Activated CD8-positive, alpha-beta memory T cell treated with anti-CD3 and anti-CD28 coated beads, Interleukin-2, amount 10 ng/mL, durations not matched to agents 7 days and 5 days (primary cell): ENCODE measurements around the gene SEMA3E. TPM values are rescaled to one million over a fixed set of nuclear protein-coding genes. Genes with fewer than 3 reads are reported as not detected.
"Not testable (repeated sequence)": the region's sequence is repeated elsewhere in the genome, so short reads cannot be mapped to it uniquely, and the experiment has no call there.

Experiments
- ATAC-seq: fragments of 150-1000 bp; cut with Tn5 transposase; one replicate; pipeline ENCODE4 v1.10.0; 2021; ENCODE audit warnings: moderate library complexity
- CTCF ChIA-PET: fragments of 350-600 bp; sonication (Branson Sonifier 250); formaldehyde crosslinking; loops from one replicate; lab custom pipeline; 2021; ENCODE audit warnings: antibody characterized with exemption; lab: Charles Lee
- DNase-seq: peaks from one replicate; pipeline ENCODE4 v3.0.0-alpha.2; 2020
- H3K27ac Mint-ChIP-seq: one replicate; pipeline ENCODE4 v1.8.0; 2021; ENCODE audit warnings: mild to moderate bottlenecking, mixed read lengths
- H3K27me3 Mint-ChIP-seq: one replicate; pipeline ENCODE4 v1.8.0; 2021; ENCODE audit warnings: mixed read lengths
- H3K36me3 Mint-ChIP-seq: one replicate; pipeline ENCODE4 v1.8.0; 2021; ENCODE audit warnings: mild to moderate bottlenecking, mixed read lengths
- H3K4me1 Mint-ChIP-seq: one replicate; pipeline ENCODE4 v1.8.0; 2021; ENCODE audit warnings: mixed read lengths
- H3K4me3 Mint-ChIP-seq: one replicate; pipeline ENCODE4 v1.8.0; 2021; ENCODE audit warnings: mild to moderate bottlenecking, moderate library complexity, mixed read lengths
- H3K9me3 Mint-ChIP-seq: one replicate; pipeline ENCODE4 v1.8.0; 2022; ENCODE audit warnings: low read depth, mixed read lengths
- total RNA-seq, 2 experiments: library from RNA; stranded (reverse); gene quantifications; one replicate each; pipeline ENCODE4 v1.2.3, GENCODE V29; 2021

Gene SEMA3E
- total RNA-seq, 2 experiments from 2014 or later, result not detected

DNA sequence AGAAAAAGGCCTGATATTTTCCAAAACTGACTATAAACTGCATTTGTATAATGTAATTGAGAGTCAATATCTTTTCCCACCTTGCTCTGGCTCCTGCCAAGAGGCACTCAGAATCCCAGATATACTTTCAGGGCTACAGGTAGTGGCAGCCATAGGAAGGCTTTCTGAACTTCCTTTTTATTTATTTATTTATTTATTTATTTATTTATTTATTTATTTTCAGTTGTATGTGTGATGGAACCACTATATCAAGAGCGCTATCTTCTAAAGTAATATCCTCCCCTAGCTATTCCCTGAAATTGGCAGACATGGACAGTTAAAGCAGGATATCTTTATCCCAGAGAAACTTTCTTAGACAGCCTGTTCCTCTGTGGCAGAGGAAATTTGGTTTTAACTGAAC is 86.7 kb downstream of the SEMA3E start:
- DNase-seq, result no peak
- H3K4me3 Mint-ChIP-seq, result no peak overlapping the region
- no peaks in the 10 kb centered on the region for H3K4me1 Mint-ChIP-seq
- no peak for ATAC-seq
- CTCF ChIA-PET, result no interaction called here
- H3K27me3 Mint-ChIP-seq, result no peaks in the 10 kb centered on the region
- H3K36me3 Mint-ChIP-seq, result no peaks in the 10 kb centered on the region
- H3K27ac Mint-ChIP-seq, result no peak overlapping the region
- H3K9me3 Mint-ChIP-seq, result peaks cover 5% of the 10 kb centered on the region

- Mint-ChIP-seq H3K9me3 (peaks cover 2% of the 10 kb centered on the region), H3K4me1 (no peaks in the 10 kb centered on the region), H3K27me3 (no peaks in the 10 kb centered on the region), H3K36me3 (no peaks in the 10 kb centered on the region), H3K4me3 (no peak overlapping the region), H3K27ac (no peak overlapping the region)
- ATAC-seq (no peak), DNase-seq (no peak)
- CTCF ChIA-PET, result no interaction called here
Observed at GRCh38 chr7:83559887-83560286, 89.1 kb downstream of the SEMA3E start.

GRCh38 chr7:83552556-83552955 is 96.4 kb downstream of the SEMA3E start:
- CTCF ChIA-PET, H3K27ac Mint-ChIP-seq, H3K4me3 Mint-ChIP-seq, H3K4me1 Mint-ChIP-seq, H3K36me3 Mint-ChIP-seq, DNase-seq, ATAC-seq, H3K27me3 Mint-ChIP-seq, H3K9me3 Mint-ChIP-seq: not testable (repeated sequence)

DNA sequence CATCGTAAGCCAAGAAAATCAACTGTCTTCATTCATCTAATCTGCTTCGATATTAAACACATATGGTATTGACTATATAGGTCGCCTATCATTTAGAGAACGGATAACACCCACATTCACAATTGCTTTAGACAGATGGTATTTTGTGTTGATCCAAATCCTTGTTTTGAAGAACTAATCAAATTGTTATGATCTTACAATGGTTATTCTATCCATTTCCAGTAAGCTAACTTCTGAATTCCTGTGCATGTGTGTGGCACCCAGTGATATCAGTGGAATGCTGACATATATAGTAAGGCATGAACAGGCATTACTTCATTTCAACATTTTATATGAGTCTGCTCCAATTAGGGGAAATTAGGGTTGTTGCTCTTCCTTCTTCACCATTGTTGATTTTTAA is 98.8 kb downstream of the SEMA3E start:
- H3K27ac Mint-ChIP-seq, result no peak overlapping the region
- H3K4me3 Mint-ChIP-seq, result no peak overlapping the region
- CTCF ChIA-PET, result no interaction called here
- no peak for DNase-seq
- H3K36me3 Mint-ChIP-seq, result no peaks in the 10 kb centered on the region
- H3K4me1 Mint-ChIP-seq, result no peaks in the 10 kb centered on the region
- peaks cover 6% of the 10 kb centered on the region for H3K9me3 Mint-ChIP-seq
- no peaks in the 10 kb centered on the region for H3K27me3 Mint-ChIP-seq
- no peak for ATAC-seq

DNA sequence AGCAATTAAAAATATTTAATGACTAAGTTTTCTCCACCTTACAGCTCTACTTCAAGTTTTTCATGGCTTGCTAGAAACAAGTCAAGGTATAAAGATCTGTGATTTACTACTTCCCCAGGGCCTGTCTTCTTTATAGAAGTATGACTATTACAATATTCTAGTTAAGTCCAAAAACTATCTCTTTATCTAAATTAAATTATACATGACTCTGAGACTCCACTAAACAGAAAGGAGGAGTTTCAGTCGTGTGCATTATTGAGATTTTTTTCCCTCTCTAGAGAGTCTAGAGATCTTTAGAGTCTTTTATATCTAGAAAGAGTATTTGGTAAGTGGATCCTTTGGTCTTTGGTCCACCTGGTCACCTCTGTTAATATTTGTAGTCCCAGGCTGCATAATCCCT is 100.7 kb downstream of the SEMA3E start:
- H3K4me3 Mint-ChIP-seq, result no peak overlapping the region
- no peaks in the 10 kb centered on the region for H3K27me3 Mint-ChIP-seq
- CTCF ChIA-PET, result no interaction called here
- peaks cover 2% of the 10 kb centered on the region for H3K9me3 Mint-ChIP-seq
- no peaks in the 10 kb centered on the region for H3K4me1 Mint-ChIP-seq
- DNase-seq (no peak), ATAC-seq (no peak)
- no peak overlapping the region for H3K27ac Mint-ChIP-seq
- H3K36me3 Mint-ChIP-seq, result no peaks in the 10 kb centered on the region

GRCh38 chr7:83547526-83547925 is 101.4 kb downstream of the SEMA3E start:
- Mint-ChIP-seq H3K36me3 (no peaks in the 10 kb centered on the region), H3K9me3 (no peaks in the 10 kb centered on the region), H3K4me1 (no peaks in the 10 kb centered on the region), H3K27me3 (no peaks in the 10 kb centered on the region), H3K27ac (no peak overlapping the region), H3K4me3 (no peak overlapping the region)
- CTCF ChIA-PET, result no interaction called here
- DNase-seq (no peak), ATAC-seq (no peak)

GRCh38 chr7:83546586-83546985 is 102.4 kb downstream of the SEMA3E start:
- Mint-ChIP-seq H3K4me1 (no peaks in the 10 kb centered on the region), H3K9me3 (peaks cover 2% of the 10 kb centered on the region), H3K36me3 (no peaks in the 10 kb centered on the region), H3K4me3 (no peak overlapping the region), H3K27ac (no peak overlapping the region), H3K27me3 (no peaks in the 10 kb centered on the region)
- CTCF ChIA-PET, result no interaction called here
- ATAC-seq, result no peak
- DNase-seq, result no peak

DNA sequence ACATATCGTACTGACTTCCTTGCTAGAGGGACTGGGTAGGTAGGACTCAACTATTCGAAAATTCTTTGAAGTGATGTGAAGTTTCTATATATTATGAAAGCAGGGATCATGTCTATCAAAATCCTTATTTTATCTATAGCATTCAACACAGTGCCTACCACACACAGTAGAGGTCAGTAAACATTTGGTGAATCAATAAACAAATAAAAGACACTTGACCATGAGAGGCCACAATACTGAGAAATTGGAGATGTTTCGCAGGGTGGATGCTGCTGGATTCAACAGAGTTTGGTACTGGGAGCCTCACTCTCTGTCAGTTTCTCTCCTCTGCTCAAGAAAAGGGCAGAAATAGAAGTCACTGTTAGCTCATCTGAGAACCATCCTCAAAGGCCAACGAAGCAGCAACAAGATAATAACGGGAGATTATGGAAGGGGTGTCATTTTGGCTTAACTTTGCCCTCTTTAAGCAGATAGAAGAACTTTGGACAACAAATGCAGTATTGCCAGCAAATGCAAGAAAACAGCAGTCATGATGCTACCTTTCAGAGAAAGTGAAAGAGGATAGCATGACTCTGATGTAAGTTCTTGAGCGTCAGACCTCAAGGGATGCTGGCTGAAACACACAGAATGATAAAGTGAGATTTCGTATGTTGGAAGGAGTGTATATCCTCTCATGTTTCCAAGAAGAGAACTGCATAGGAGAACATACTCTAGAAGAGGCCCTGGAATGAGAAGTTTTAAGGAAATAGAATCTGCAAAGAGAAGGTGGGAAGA is 107.6 kb downstream of the SEMA3E start:
- Mint-ChIP-seq H3K4me1 (no peaks in the 10 kb centered on the region), H3K27ac (no peak overlapping the region)
- ATAC-seq, result no peak

DNA sequence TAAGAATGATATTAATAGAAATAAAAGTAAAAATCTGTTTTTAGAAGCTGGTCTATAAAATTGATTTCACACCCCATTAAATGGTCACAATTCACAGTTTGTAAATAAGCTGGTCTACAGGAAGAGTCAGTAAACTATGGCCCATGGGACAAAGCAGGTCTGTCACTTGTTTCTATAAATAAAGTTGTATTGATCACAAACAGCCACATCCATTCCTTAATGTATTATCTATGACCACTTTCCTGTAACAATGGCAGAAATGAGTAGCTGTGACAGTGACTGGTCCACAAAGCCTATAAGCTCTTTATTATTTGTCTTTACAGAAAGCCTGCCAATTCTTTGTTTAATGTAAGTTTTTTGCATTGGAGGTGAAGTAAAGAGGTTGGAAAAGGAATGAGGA is 114.5 kb downstream of the SEMA3E start:
- CTCF ChIA-PET, result no interaction called here

More for the DNA sequence above, 107.6 kb downstream of the SEMA3E start:
- CTCF ChIA-PET, result no interaction called here
- peaks cover 11% of the 10 kb centered on the region for H3K9me3 Mint-ChIP-seq
- no peak for DNase-seq
- no peaks in the 10 kb centered on the region for H3K27me3 Mint-ChIP-seq
- H3K4me3 Mint-ChIP-seq, result no peak overlapping the region
- no peaks in the 10 kb centered on the region for H3K36me3 Mint-ChIP-seq

GRCh38 chr7:83532219-83532618 is 116.7 kb downstream of the SEMA3E start:
- CTCF ChIA-PET, result no interaction called here
- Mint-ChIP-seq H3K4me1 (no peaks in the 10 kb centered on the region), H3K9me3 (peaks cover 2% of the 10 kb centered on the region), H3K4me3 (no peak overlapping the region), H3K27me3 (no peaks in the 10 kb centered on the region), H3K27ac (no peak overlapping the region), H3K36me3 (no peaks in the 10 kb centered on the region)
- no peak for DNase-seq
- no peak for ATAC-seq

More for the DNA sequence above, 114.5 kb downstream of the SEMA3E start:
- H3K36me3 Mint-ChIP-seq, result no peaks in the 10 kb centered on the region
- no peaks in the 10 kb centered on the region for H3K27me3 Mint-ChIP-seq
- H3K27ac Mint-ChIP-seq, result no peak overlapping the region
- H3K9me3 Mint-ChIP-seq, result peaks cover 5% of the 10 kb centered on the region
- DNase-seq, result no peak
- no peak overlapping the region for H3K4me3 Mint-ChIP-seq
- no peaks in the 10 kb centered on the region for H3K4me1 Mint-ChIP-seq
- ATAC-seq, result no peak

- CTCF ChIA-PET, result no interaction called here
- DNase-seq (no peak), ATAC-seq (no peak)
- no peak overlapping the region for H3K27ac Mint-ChIP-seq
- H3K4me1 Mint-ChIP-seq, result no peaks in the 10 kb centered on the region
- no peaks in the 10 kb centered on the region for H3K27me3 Mint-ChIP-seq
- no peaks in the 10 kb centered on the region for H3K36me3 Mint-ChIP-seq
- peaks cover 4% of the 10 kb centered on the region for H3K9me3 Mint-ChIP-seq
- no peak overlapping the region for H3K4me3 Mint-ChIP-seq
Observed at GRCh38 chr7:83531766-83532165, 117.2 kb downstream of the SEMA3E start.

DNA sequence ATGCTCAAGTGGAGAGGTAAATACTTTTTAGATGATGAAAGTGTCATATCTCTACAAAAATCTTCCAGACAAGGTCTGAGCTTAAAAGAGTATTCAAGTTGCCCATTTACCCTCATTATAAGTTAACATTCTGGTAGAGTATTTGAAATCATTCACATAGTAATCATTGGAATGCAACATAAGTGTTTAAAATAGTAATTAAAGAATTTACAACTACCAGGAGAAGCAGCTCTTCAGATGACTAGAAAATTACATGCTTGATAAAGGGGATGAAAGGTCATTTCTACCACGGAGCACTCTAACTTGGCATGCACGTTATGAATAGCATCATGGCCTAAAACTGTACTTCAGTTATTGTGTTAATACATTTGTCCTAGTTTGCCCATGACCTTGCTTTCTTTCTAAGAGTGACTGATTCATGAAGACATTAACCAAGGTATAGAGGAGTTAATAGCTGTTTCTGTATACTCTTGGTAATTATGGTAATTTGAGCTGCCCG is 120.0 kb downstream of the SEMA3E start:
- H3K36me3 Mint-ChIP-seq, result no peaks in the 10 kb centered on the region
- H3K4me3 Mint-ChIP-seq, result no peak overlapping the region
- ATAC-seq, result no peak
- no peaks in the 10 kb centered on the region for H3K4me1 Mint-ChIP-seq
- CTCF ChIA-PET, result no interaction called here
- no peaks in the 10 kb centered on the region for H3K27me3 Mint-ChIP-seq
- H3K9me3 Mint-ChIP-seq, result peaks cover 5% of the 10 kb centered on the region
- DNase-seq, result no peak
- H3K27ac Mint-ChIP-seq, result no peak overlapping the region

DNA sequence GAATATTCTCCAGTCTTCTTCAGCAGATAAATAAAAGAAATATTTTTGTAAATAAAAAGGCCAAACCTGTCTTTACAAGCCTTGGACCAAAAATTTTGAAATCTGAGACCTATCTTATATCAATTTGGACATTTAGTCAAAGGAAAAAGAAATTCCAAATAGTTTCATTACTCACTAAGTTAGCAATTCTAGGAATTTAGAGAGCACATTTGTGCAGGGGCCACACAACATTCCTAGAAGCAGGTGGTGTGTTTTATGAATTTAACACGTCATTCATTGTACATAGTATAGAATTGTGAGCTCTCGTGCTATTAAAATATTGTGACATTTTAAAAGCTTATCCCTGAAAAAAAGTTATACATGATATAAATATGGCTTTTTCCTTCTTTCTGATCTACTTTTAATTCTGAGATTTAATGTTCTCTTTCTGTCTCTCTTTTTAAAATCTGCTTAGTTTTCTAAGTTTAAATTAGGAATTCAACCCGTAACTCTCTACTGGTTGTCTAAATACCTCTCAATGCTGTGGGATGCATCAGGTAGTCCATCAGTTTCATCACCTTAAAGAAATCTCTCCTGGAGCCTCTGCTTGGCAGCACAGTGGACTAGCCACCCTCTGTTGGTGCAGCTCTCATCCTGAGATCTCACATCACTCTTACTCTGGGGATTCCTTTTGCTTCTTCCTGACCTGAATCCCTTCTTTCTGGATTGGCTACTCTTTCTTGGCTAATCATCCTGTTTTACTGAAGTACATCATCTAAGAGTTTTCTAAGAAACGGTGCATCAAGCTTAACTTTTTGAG is 124.5 kb downstream of the SEMA3E start:
- peaks cover 13% of the 10 kb centered on the region for H3K9me3 Mint-ChIP-seq
- no peaks in the 10 kb centered on the region for H3K4me1 Mint-ChIP-seq
- CTCF ChIA-PET, result no interaction called here
- no peak overlapping the region for H3K27ac Mint-ChIP-seq
- no peak for DNase-seq
- no peak overlapping the region for H3K4me3 Mint-ChIP-seq
- H3K36me3 Mint-ChIP-seq, result no peaks in the 10 kb centered on the region
- H3K27me3 Mint-ChIP-seq, result no peaks in the 10 kb centered on the region
- no peak for ATAC-seq

DNA sequence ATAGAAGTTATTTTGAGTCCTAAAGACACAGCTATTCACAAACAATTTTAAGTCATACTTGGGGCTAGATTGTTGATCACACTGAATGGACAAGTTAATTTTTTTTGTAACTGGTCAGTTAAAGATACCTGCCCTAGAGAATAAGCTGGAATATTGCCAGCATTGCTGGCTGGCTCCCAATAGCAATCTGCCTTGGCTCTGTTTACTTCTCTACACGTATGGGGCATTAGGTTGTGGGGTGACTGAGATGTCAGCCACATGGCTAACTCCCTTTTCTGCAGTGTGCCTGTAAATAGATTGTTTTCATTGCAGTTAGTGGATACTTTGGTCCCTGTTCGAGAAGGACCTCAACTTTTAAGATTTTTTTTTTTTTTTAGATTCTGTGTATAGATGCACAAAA is 128.2 kb downstream of the SEMA3E start:
- Mint-ChIP-seq H3K27me3 (no peaks in the 10 kb centered on the region), H3K4me3 (no peak overlapping the region), H3K36me3 (no peaks in the 10 kb centered on the region), H3K9me3 (peaks cover 11% of the 10 kb centered on the region), H3K27ac (no peak overlapping the region), H3K4me1 (no peaks in the 10 kb centered on the region)
- no peak for DNase-seq
- CTCF ChIA-PET, result no interaction called here
- no peak for ATAC-seq
